ENCODE data around the gene COL9A3. TPM values are rescaled to one million over a fixed set of nuclear protein-coding genes. Genes with fewer than 3 reads are reported as not detected.

The COL9A3 gene
- total RNA-seq, 5 donors from 2014 or later (not counting 1 experiment from before 2014, with no cell fraction given) = 0.51 to 2.1 (median 0.75) TPM; not detected in 1

DNA sequence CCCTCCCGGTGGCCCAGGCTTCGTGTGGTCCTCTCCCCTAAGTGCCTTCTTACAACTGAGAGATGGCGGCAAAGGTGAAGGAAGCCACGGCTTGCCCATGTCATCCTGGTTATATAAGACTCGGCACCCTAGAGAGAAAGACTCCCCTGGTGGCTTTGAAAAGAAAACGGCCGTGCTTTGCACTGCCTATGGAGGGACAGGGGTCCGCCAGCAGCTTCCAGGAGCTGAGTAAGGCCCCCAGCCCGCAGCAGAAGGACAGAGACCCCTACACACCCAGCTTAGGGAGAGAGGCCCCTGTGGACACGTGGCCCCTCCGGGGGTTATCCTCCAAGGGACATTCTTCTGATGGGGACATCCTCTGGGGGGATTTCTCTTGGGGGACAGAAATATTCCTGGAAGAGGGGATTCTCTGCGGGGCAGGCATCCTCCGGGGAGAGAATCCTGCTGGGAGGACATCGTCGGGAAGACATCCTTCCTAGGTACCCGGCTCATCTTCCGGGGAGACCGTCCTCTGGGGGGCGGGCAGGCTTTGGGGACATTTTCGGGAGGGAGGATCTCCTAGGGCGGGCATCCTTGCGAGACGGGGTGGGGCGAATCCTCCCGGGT lies 12.7 kb upstream of the COL9A3 start:
- ChIA-PET POLR2A (interaction anchor here (0.7 to 1.0 kb wide), 3 partner anchors 10 kb away, joined by 3 to 5 read pairs (median 4); no protein-coding TSS in a partner anchor), CTCF (interaction anchor here in 1 of 2 donors (1.7 kb wide), 1 partner anchor 10 kb away, joined by 7 read pairs; no protein-coding TSS in a partner anchor)
- ATAC-seq (replicated peaks in 1 of 4) (peak; percentile 32 to 49 (median 44)), DNase-seq (peak in 12 of 35 experiments; percentile 14 to 56 (median 30))
- no peaks in the 10 kb centered on the region for H3K27me3 Mint-ChIP-seq
- Histone ChIP-seq H3K4me3 (ENCODE audit: control insufficient read depth in 1 of 2, extremely low read depth in 1 of 2, low read length in 1 of 2) (peak overlapping the region; percentile 58 to 67), H3K27ac (ENCODE audit: low read length) (peak overlapping the region; percentile 63), H3K36me3 (ENCODE audit: control insufficient read depth in 2 of 2, extremely low read depth in 1 of 2, insufficient read depth in 1 of 2, low read length in 1 of 2) (peaks cover 5 to 38% of the 10 kb centered on the region in 2 donors), H3K27me3 (replicated peaks in 1 of 2; ENCODE audit: control insufficient read depth in 2 of 2, extremely low read depth in 1 of 2, insufficient read depth in 2 of 2, low read length in 1 of 2) (no peaks in the 10 kb centered on the region), H3K9me3 (no peaks in the 10 kb centered on the region), H3K4me1 (ENCODE audit: control insufficient read depth in 1 of 2, extremely low read depth in 1 of 2, insufficient read depth in 2 of 2, low read length in 2 of 2) (peaks cover 6 to 43% of the 10 kb centered on the region in 2 experiments)
- peaks cover 28 to 34% (median 29%) of the 10 kb centered on the region in 3 donors for H3K4me1 Mint-ChIP-seq
- 21% methylated on average over 12 of the region's 25 CpGs for WGBS (ENCODE audit: insufficient coverage)
- H3K4me3 Mint-ChIP-seq = peak overlapping the region; percentile 93 to 95 (median 93)
- no peaks in the 10 kb centered on the region for H3K9me3 Mint-ChIP-seq
- H3K27ac Mint-ChIP-seq = peak overlapping the region; percentile 94 to 98
- H3K36me3 Mint-ChIP-seq = peaks cover 18% of the 10 kb centered on the region

DNA sequence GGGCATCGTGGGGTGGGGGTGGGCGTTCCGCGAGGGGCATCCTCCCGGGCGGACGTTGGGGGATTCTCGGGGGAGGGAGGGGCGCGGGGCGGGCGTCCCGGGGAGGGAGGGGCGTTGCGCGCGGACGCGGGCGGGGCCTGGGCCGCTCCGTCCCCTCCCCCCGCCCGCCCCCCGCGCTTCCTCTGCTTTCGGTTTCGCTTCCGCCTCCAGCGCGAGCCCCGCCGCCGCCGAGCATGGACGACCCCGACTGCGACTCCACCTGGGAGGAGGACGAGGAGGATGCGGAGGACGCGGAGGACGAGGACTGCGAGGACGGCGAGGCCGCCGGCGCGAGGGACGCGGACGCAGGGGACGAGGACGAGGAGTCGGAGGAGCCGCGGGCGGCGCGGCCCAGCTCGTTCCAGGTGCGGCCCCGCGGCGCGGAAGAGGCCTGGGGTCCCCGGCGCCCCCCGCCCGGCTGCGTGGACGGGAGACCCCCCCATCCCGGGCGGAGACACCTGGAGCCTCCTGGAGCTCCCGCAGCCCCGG lies 12.2 kb upstream of the COL9A3 start, which contains the start of gene OGFR:
OGFR (plus strand) TSS at position 209 of the 528 bp plus-strand sequence; CDS start at position 234, 25 bp downstream.
- H3K4me3 Mint-ChIP-seq = peak within 1 kb of the TSS; percentile 93 to 96 (median 95)
- under 1% methylated on average over 68 of the region's 77 CpGs for WGBS (ENCODE audit: insufficient coverage)

GRCh38 chr20:62805155-62805710 lies 11.6 kb upstream of the COL9A3 start:
- Mint-ChIP-seq H3K27me3 (no peaks in the 10 kb centered on the region), H3K36me3 (peaks cover 10% of the 10 kb centered on the region), H3K27ac (peak overlapping the region; percentile 39 to 61), H3K9me3 (no peaks in the 10 kb centered on the region), H3K4me3 (peak overlapping the region; percentile 78 to 95 (median 78)), H3K4me1 (peaks cover 29 to 32% (median 29%) of the 10 kb centered on the region in 3 donors)
- ATAC-seq (replicated peaks in 1 of 4) (peak; percentile 36 to 51 (median 46)), DNase-seq (peak in 7 of 35 experiments; percentile 11 to 43 (median 26))
- peaks cover 14 to 40% of the 10 kb centered on the region in 2 donors for H3K36me3 ChIP-seq (ENCODE audit: control insufficient read depth in 2 of 2, extremely low read depth in 1 of 2, insufficient read depth in 1 of 2, low read length in 1 of 2)
- ChIA-PET CTCF (interaction anchor here in 1 of 2 donors (1.0 to 1.7 kb wide), 2 partner anchors 11 to 13 kb away, joined by 4 to 7 read pairs; no protein-coding TSS in a partner anchor), POLR2A (interaction anchor here (0.7 to 0.8 kb wide), 2 partner anchors 11 kb away, joined by 3 to 4 read pairs; no protein-coding TSS in a partner anchor)
- H3K4me3 ChIP-seq (ENCODE audit: control insufficient read depth in 1 of 2, extremely low read depth in 1 of 2, low read length in 1 of 2) = peak overlapping the region; percentile 58 to 64
- H3K27me3 ChIP-seq (replicated peaks in 1 of 2; ENCODE audit: control insufficient read depth in 2 of 2, extremely low read depth in 1 of 2, insufficient read depth in 2 of 2, low read length in 1 of 2) = no peaks in the 10 kb centered on the region
- H3K9me3 ChIP-seq = no peaks in the 10 kb centered on the region
- under 1% methylated on average over 56 of the region's 58 CpGs for WGBS (ENCODE audit: insufficient coverage)
- H3K4me1 ChIP-seq (ENCODE audit: control insufficient read depth in 1 of 2, extremely low read depth in 1 of 2, insufficient read depth in 2 of 2, low read length in 2 of 2) = peaks cover 6 to 51% of the 10 kb centered on the region in 2 experiments
- H3K27ac ChIP-seq (ENCODE audit: low read length) = peak overlapping the region; percentile 19

More for the DNA sequence above, 12.2 kb upstream of the COL9A3 start, which contains the start of gene OGFR:
- Histone ChIP-seq H3K27me3 (replicated peaks in 1 of 2; ENCODE audit: control insufficient read depth in 2 of 2, extremely low read depth in 1 of 2, insufficient read depth in 2 of 2, low read length in 1 of 2) (no peaks in the 10 kb centered on the region), H3K27ac (ENCODE audit: low read length) (peak within 1 kb of the TSS; percentile 63), H3K4me1 (ENCODE audit: control insufficient read depth in 1 of 2, extremely low read depth in 1 of 2, insufficient read depth in 2 of 2, low read length in 2 of 2) (peaks cover 6 to 47% of the 10 kb centered on the region in 2 experiments), H3K4me3 (ENCODE audit: control insufficient read depth in 1 of 2, extremely low read depth in 1 of 2, low read length in 1 of 2) (peak within 1 kb of the TSS; percentile 58 to 67), H3K36me3 (ENCODE audit: control insufficient read depth in 2 of 2, extremely low read depth in 1 of 2, insufficient read depth in 1 of 2, low read length in 1 of 2) (peaks cover 9 to 38% of the 10 kb centered on the region in 2 donors), H3K9me3 (no peaks in the 10 kb centered on the region)
- H3K9me3 Mint-ChIP-seq = no peaks in the 10 kb centered on the region
- POLR2A ChIA-PET = interaction anchor here (0.7 to 0.8 kb wide), 2 partner anchors 10 to 11 kb away, joined by 3 to 4 read pairs; no protein-coding TSS in a partner anchor
- peaks cover 29 to 32% (median 29%) of the 10 kb centered on the region in 3 donors for H3K4me1 Mint-ChIP-seq
- no peaks in the 10 kb centered on the region for H3K27me3 Mint-ChIP-seq
- H3K36me3 Mint-ChIP-seq = peaks cover 16% of the 10 kb centered on the region
- ATAC-seq (replicated peaks in 1 of 4) = peak; percentile 74 to 78 (median 76)
- CTCF ChIA-PET = interaction anchor here in 1 of 2 donors (1.0 to 1.7 kb wide), 2 partner anchors 11 to 13 kb away, joined by 4 to 7 read pairs; no protein-coding TSS in a partner anchor
- DNase-seq = peak; percentile 40 to 88 (median 63)
- peak within 1 kb of the TSS; percentile 94 to 98 for H3K27ac Mint-ChIP-seq

DNA sequence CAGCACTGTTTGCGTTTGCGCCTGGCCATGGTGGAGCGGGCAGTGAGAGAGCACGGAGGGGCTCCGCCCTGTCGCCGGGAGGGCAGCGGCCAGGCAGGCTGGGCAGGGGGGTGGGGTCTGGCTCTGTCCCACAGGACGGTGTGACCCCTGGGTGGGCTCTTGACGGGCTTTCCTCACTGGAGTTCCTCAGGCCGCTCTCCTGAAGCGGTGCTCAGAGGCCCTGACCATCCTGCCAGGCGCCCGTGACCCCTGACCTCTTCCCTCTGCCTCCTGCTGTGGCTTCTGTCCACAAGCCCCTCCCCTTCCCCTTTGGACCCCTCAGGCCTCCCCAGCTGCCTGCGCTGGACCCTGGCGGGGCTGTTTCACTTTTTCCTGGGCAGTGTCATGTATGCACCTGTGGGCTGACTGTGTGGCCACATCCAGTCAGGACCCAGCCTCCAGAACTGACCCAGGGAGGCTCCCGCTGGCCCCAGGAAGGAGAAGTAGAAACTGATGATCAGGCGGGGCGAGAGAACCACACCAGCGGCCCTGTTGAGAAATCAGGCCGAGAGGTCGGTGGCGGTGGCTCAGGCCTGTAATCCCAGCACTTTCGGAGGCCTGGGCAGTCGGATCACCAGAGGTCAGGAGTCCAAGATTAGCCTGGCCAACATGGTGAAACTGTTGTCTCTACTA lies 11.0 kb upstream of the COL9A3 start:
- Histone ChIP-seq H3K27me3 (replicated peaks in 1 of 2; ENCODE audit: control insufficient read depth in 2 of 2, extremely low read depth in 1 of 2, insufficient read depth in 2 of 2, low read length in 1 of 2) (no peaks in the 10 kb centered on the region), H3K4me1 (ENCODE audit: control insufficient read depth in 1 of 2, extremely low read depth in 1 of 2, insufficient read depth in 2 of 2, low read length in 2 of 2) (peaks cover 6 to 53% of the 10 kb centered on the region in 2 experiments), H3K36me3 (ENCODE audit: control insufficient read depth in 2 of 2, extremely low read depth in 1 of 2, insufficient read depth in 1 of 2, low read length in 1 of 2) (peaks cover 20 to 44% of the 10 kb centered on the region in 2 donors), H3K27ac (ENCODE audit: low read length) (peak overlapping the region; percentile 19), H3K9me3 (no peaks in the 10 kb centered on the region), H3K4me3 (ENCODE audit: control insufficient read depth in 1 of 2, extremely low read depth in 1 of 2, low read length in 1 of 2) (peak overlapping the region; percentile 58 to 64)
- ATAC-seq (replicated peaks in 1 of 4) = no peak
- peak overlapping the region; percentile 39 to 61 for H3K27ac Mint-ChIP-seq
- WGBS (ENCODE audit: insufficient coverage) = 43% methylated on average over 20 of the region's 25 CpGs
- ChIA-PET POLR2A (no interaction called here), CTCF (interaction anchor here in 1 of 2 donors (0.7 kb wide), 1 partner anchor 161 kb away, joined by 3 read pairs; no protein-coding TSS in a partner anchor)
- no peak for DNase-seq
- no peaks in the 10 kb centered on the region for H3K27me3 Mint-ChIP-seq
- peaks cover 29 to 32% (median 29%) of the 10 kb centered on the region in 3 donors for H3K4me1 Mint-ChIP-seq
- peaks cover 9% of the 10 kb centered on the region for H3K36me3 Mint-ChIP-seq
- H3K4me3 Mint-ChIP-seq = peak overlapping the region; percentile 78
- no peaks in the 10 kb centered on the region for H3K9me3 Mint-ChIP-seq

GRCh38 chr20:62806383-62807050 lies 10.3 kb upstream of the COL9A3 start:
- H3K4me1 ChIP-seq (ENCODE audit: control insufficient read depth in 1 of 2, extremely low read depth in 1 of 2, insufficient read depth in 2 of 2, low read length in 2 of 2) = peaks cover 6 to 53% of the 10 kb centered on the region in 2 experiments
- ATAC-seq (replicated peaks in 1 of 4) (no peak), DNase-seq (no peak)
- H3K27me3 Mint-ChIP-seq = no peaks in the 10 kb centered on the region
- peaks cover 29 to 32% (median 29%) of the 10 kb centered on the region in 3 donors for H3K4me1 Mint-ChIP-seq
- H3K36me3 ChIP-seq (ENCODE audit: control insufficient read depth in 2 of 2, extremely low read depth in 1 of 2, insufficient read depth in 1 of 2, low read length in 1 of 2) = peaks cover 20 to 46% of the 10 kb centered on the region in 2 donors
- POLR2A ChIA-PET = no interaction called here
- CTCF ChIA-PET = interaction anchor here in 1 of 2 donors (0.7 kb wide), 1 partner anchor 162 kb away, joined by 3 read pairs; no protein-coding TSS in a partner anchor
- H3K27ac ChIP-seq (ENCODE audit: low read length) = peak overlapping the region; percentile 19
- H3K36me3 Mint-ChIP-seq = peaks cover 9% of the 10 kb centered on the region
- H3K4me3 ChIP-seq (ENCODE audit: control insufficient read depth in 1 of 2, extremely low read depth in 1 of 2, low read length in 1 of 2) = peak overlapping the region in 1 of 2 donors; percentile 58
- H3K27ac Mint-ChIP-seq = peak overlapping the region; percentile 27 to 39
- 84% methylated on average over 9 of the region's 11 CpGs for WGBS (ENCODE audit: insufficient coverage)
- H3K9me3 ChIP-seq = no peaks in the 10 kb centered on the region
- H3K9me3 Mint-ChIP-seq = no peaks in the 10 kb centered on the region
- H3K27me3 ChIP-seq (replicated peaks in 1 of 2; ENCODE audit: control insufficient read depth in 2 of 2, extremely low read depth in 1 of 2, insufficient read depth in 2 of 2, low read length in 1 of 2) = no peaks in the 10 kb centered on the region
- peak overlapping the region; percentile 78 for H3K4me3 Mint-ChIP-seq
